ENCODE data around the gene KIAA1210. TPM values are rescaled to one million over a fixed set of nuclear protein-coding genes. Genes with fewer than 3 reads are reported as not detected.

Gene KIAA1210
- total RNA-seq (2022; extraction: Qiagen RNA extraction; ENCODE audit: low read depth), result not detected in 5 replicates

DNA sequence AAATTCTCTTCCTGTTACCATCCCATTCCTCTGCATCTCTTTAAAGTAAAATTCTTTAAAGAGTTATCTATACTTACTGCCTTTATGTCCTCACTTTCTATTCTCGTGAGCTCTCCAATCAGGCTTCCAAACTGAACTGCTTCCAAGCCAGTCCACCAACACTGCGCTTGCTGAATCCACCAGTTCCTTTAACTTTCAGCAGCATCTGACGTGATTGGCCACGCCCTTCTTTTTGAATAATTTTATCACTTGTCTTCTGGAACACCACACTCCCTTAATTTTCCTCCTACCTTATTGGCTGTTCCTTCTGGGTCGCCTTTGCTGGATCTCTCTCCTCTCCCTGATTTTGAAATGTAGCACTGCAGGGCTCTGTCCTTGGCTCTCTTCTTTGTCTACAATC, at the start of gene KIAA1210:
Gene KIAA1210 (minus strand): TSS at position 163 of the 400 bp plus-strand sequence. CDS start 4,170 bp downstream, outside the sequence.

DNA sequence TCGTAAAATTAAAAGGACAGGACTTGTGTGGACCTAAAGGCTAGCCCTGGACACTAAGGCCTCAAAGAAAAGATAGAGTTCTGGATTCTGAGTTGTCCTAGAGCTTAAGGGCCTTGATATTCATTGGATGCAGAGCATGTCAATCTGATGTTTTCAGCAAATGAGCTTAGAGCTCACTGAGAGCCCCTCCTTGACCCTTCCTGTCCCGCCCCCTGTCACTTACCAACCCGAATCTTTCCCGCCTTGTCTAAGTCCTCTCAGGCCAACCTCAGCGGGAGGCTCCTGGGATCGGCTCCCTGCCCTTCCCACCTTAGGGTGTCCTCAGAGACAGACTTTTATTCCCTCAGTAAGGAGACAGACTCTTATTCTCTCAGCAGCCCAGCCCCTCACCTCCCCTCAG, 54.9 kb downstream of the KIAA1210 start, which contains the start of gene CT47C1:
Gene CT47C1 (plus strand): TSS at position 250 of the 400 bp plus-strand sequence. CDS start 233 bp downstream, outside the sequence.

Other genes starting within 250 kb of the KIAA1210 start
- gene LONRF3, start 153.2 kb downstream of the KIAA1210 start, total RNA-seq (2022; extraction: Qiagen RNA extraction; ENCODE audit: low read depth), result 2.4 to 3.8 TPM (median 3.4 TPM) in 5 replicates
- gene CT47C1, start 54.8 kb downstream of the KIAA1210 start, total RNA-seq (2022; extraction: Qiagen RNA extraction; ENCODE audit: low read depth), result not detected in 5 replicates
- 141 to 160 TPM (median 150 TPM) in 5 replicates for gene PGRMC1, start 108.5 kb upstream of the KIAA1210 start, total RNA-seq (2022; extraction: Qiagen RNA extraction; ENCODE audit: low read depth)

Measured in A549 treated with CpdA at 1 μM for 4 hours (cell line).